GM12878 (cell line): ENCODE results near the gene TAS2R42. TPM values are rescaled to one million over a fixed set of nuclear protein-coding genes. Genes with fewer than 3 reads are reported as not detected.

ENCODE experiments used
- BRCA1 ChIP-seq: IDR thresholded peaks from 2 replicates; pipeline ENCODE4 v1.6.1; 2011; ENCODE audit warnings: low read depth, low read length, improper control_type of control experiment
- DPF2 ChIP-seq: fragments of 450-650 bp; IDR thresholded peaks from 2 replicates; pipeline ENCODE4 v1.6.1; 2017; ENCODE audit warnings: mild to moderate bottlenecking
- E2F8 ChIP-seq: fragments of 450-650 bp; IDR thresholded peaks from 2 replicates; pipeline ENCODE4 v1.6.1; 2018; ENCODE audit warnings: mild to moderate bottlenecking, low read depth, moderate library complexity; ENCODE audit not compliant: partially characterized antibody
- E4F1 ChIP-seq: fragments of 450-650 bp; IDR thresholded peaks from 2 replicates; pipeline ENCODE4 v1.6.1; 2018; ENCODE audit warnings: borderline replicate concordance, mild to moderate bottlenecking; ENCODE audit not compliant: partially characterized antibody
- ESRRA ChIP-seq: IDR thresholded peaks from 2 replicates; pipeline ENCODE4 v1.6.1; 2012; ENCODE audit warnings: mild to moderate bottlenecking, low read length, improper control_type of control experiment
- ETV6 ChIP-seq, 2 experiments: fragments of 450-650 bp in 1 of 2; IDR thresholded peaks in 1 of 2; conservative IDR thresholded peaks in 1 of 2; 2 replicates each; pipeline ENCODE4 v1.6.1; 2014; ENCODE audit warnings: antibody characterized with exemption in 1 of 2, borderline replicate concordance in 1 of 2, low read depth in 1 of 2, mild to moderate bottlenecking in 1 of 2, moderate library complexity in 1 of 2
- HDAC6 ChIP-seq: fragments of 200-600 bp; sonication (generic); IDR thresholded peaks from one replicate; pipeline ENCODE4 v1.8.0; 2017; ENCODE audit warnings: antibody characterized with exemption; ENCODE audit not compliant: unreplicated experiment
- HSF1 ChIP-seq: fragments of 150-350 bp; IDR thresholded peaks from 2 replicates; pipeline ENCODE4 v1.6.1; 2014; ENCODE audit warnings: mild to moderate bottlenecking, low read depth, low read length
- IKZF1 ChIP-seq: fragments of 450-650 bp; conservative IDR thresholded peaks from 2 replicates; pipeline ENCODE4 v1.6.1; 2017; ENCODE audit warnings: antibody characterized with exemption, mild to moderate bottlenecking
- MAX ChIP-seq: IDR thresholded peaks from 2 replicates; pipeline ENCODE4 v1.6.1; 2012; ENCODE audit warnings: low read depth, low read length, improper control_type of control experiment
- MTA2 ChIP-seq: fragments of 450-650 bp; IDR thresholded peaks from 2 replicates; pipeline ENCODE4 v1.6.1; 2016; ENCODE audit warnings: low read depth, mild to moderate bottlenecking, moderate library complexity
- PBX3 ChIP-seq: IDR thresholded peaks from 2 replicates; pipeline ENCODE4 v1.6.1; 2011; ENCODE audit warnings: mild to moderate bottlenecking, low read depth, low read length, moderate library complexity; ENCODE audit not compliant: insufficient replicate concordance
- POLR2AphosphoS5 ChIP-seq: IDR thresholded peaks from 2 replicates; pipeline ENCODE4 v1.6.1; 2011; ENCODE audit warnings: mild to moderate bottlenecking, low read length, inconsistent platforms
- POU2F2 ChIP-seq: IDR thresholded peaks from 3 replicates; pipeline ENCODE4 v1.6.1; 2011; ENCODE audit warnings: low read depth, mild to moderate bottlenecking, low read length, borderline replicate concordance
- RAD51 ChIP-seq: fragments of 450-650 bp; IDR thresholded peaks from 2 replicates; pipeline ENCODE4 v1.6.1; 2016; ENCODE audit warnings: moderate library complexity, mild to moderate bottlenecking, inconsistent platforms
- RBBP5 ChIP-seq: fragments of 200-600 bp; sonication (generic); conservative IDR thresholded peaks from 2 replicates; pipeline ENCODE4 v1.6.1; 2016
- SMARCA5 ChIP-seq: fragments of 450-650 bp; IDR thresholded peaks from 2 replicates; pipeline ENCODE4 v1.6.1; 2017; ENCODE audit warnings: mild to moderate bottlenecking
- TBL1XR1 ChIP-seq: IDR thresholded peaks from 2 replicates; pipeline ENCODE4 v1.6.1; 2012; ENCODE audit warnings: low read depth, low read length, improper control_type of control experiment
- TCF12 ChIP-seq: IDR thresholded peaks from 2 replicates; pipeline ENCODE4 v1.6.1; 2011; ENCODE audit warnings: low read depth, mild to moderate bottlenecking, low read length
- USF1 ChIP-seq: IDR thresholded peaks from 2 replicates; pipeline ENCODE4 v1.6.1; 2011; ENCODE audit warnings: borderline replicate concordance, low read depth, mild to moderate bottlenecking, moderate library complexity, mixed read lengths, low read length; ENCODE audit not compliant: insufficient read depth; ENCODE audit errors: extremely low read length
- polyA plus RNA-seq, 11 experiments: library from polyadenylated mRNA; depleted of rRNA in 4 of 11; unstranded in 6 of 11; stranded (reverse) in 5 of 11; fragments of >200 nt; fragmentation: Nextera tagmentation in 4 of 11; fragmentation: Illumina TruSeq in 1 of 11; extraction: Ambion mirVana in 4 of 11; extraction: Trizol in 1 of 11; gene quantifications; 1 replicate in 1 of 11; 2 replicates in 10 of 11; pipeline versions ENCODE4 v1.2.1 to v1.2.3, GENCODE V29; 2011 to 2016; ENCODE audit warnings: inconsistent platforms in 2 of 11, missing spikeins in 2 of 11, low read depth in 1 of 11
- total RNA-seq, 4 experiments: library from RNA; depleted of rRNA in 3 of 4; stranded (reverse); fragments of >200 nt in 3 of 4; fragmentation: Illumina TruSeq in 1 of 4; extraction: Trizol in 1 of 4; gene quantifications; 2 replicates each; pipeline versions ENCODE4 v1.2.1 to v1.2.3, GENCODE V29; 2013 to 2021

Gene TAS2R42
- total and polyA plus RNA-seq, 10 of the 15 experiments (the other 5 are each of a cell fraction or from before 2014, with no cell fraction given), result not detected

GRCh38 chr12:11171145-11171968 is 15.4 kb downstream of the TAS2R42 start, which contains the start of gene SMIM10L1 (continued):
- TF ChIP-seq E4F1 (no peak), IKZF1 (peak; percentile 77), DPF2 (peak; percentile 79), HSF1 (no peak), RAD51 (no peak; the same call in 1 of the 2 replicates), POLR2AphosphoS5 (peak; percentile 90), MTA2 (no peak), SMARCA5 (no peak; the same call in 1 of the 2 replicates), USF1 (no peak), POU2F2 (peak; percentile 69), PBX3 (no peak), TCF12 (peak; percentile 8; the same call in 1 of the 2 replicates), ESRRA (no peak), MAX (0 out of 2 replicates have a peak, but pooled peaks have one; percentile 29), HDAC6 (peak; percentile 24), TBL1XR1 (no peak), ETV6 (conservative IDR thresholded peaks at IDR 0.05 in 1 of 2, IDR thresholded peaks at IDR 0.05 in 1 of 2; ENCODE audit: borderline replicate concordance in 1 of 2, low read depth in 1 of 2) (no peak), E2F8 (no peak), RBBP5 (no peak), BRCA1 (peak; percentile 96)
